Parathyroid adenoma (tissue), 2 donors: ENCODE results near the gene SMIM24.
"Not testable (repeated sequence)": the region's sequence is repeated elsewhere in the genome, so short reads cannot be mapped to it uniquely, and the experiment has no call there.

ENCODE experiments used
- H2AFZ ChIP-seq: fragments of 300-600 bp; sonication (generic); one replicate; pipeline ENCODE4 v1.7.0; 2017; ENCODE audit warnings: antibody characterized with exemption, mild to moderate bottlenecking
- H3K27ac ChIP-seq: fragments of 300-600 bp; sonication (generic); one replicate; pipeline ENCODE4 v1.7.0; 2017
- H3K27me3 ChIP-seq: fragments of 300-600 bp; sonication (generic); one replicate; pipeline ENCODE4 v1.7.0; 2017; ENCODE audit warnings: low read length; ENCODE audit not compliant: control insufficient read depth, insufficient read depth
- H3K36me3 ChIP-seq: fragments of 300-600 bp; sonication (generic); one replicate; pipeline ENCODE4 v1.7.0; 2017; ENCODE audit warnings: low read length; ENCODE audit not compliant: control insufficient read depth, insufficient read depth
- H3K4me1 ChIP-seq: fragments of 300-600 bp; sonication (generic); one replicate; pipeline ENCODE4 v1.7.0; 2017; ENCODE audit warnings: control low read depth
- H3K4me2 ChIP-seq: fragments of 300-600 bp; sonication (generic); one replicate; pipeline ENCODE4 v1.7.0; 2017; ENCODE audit warnings: low read length
- H3K4me3 ChIP-seq: fragments of 300-600 bp; sonication (generic); one replicate; pipeline ENCODE4 v1.7.0; 2017; ENCODE audit warnings: low read depth, low read length
- H3K79me2 ChIP-seq: fragments of 300-600 bp; sonication (generic); one replicate; pipeline ENCODE4 v1.7.0; 2017; ENCODE audit warnings: control low read depth
- H3K9ac ChIP-seq: fragments of 300-600 bp; sonication (generic); one replicate; pipeline ENCODE4 v1.7.0; 2017; ENCODE audit warnings: mild to moderate bottlenecking
- H3K9me3 ChIP-seq: fragments of 300-600 bp; sonication (generic); one replicate; pipeline ENCODE4 v1.7.0; 2017; ENCODE audit warnings: low read length; ENCODE audit not compliant: control insufficient read depth
- TF ChIP-seq, protein P1 (sequence below): fragments of 300-600 bp; sonication (generic); IDR thresholded peaks from one replicate; pipeline ENCODE4 v1.7.0; 2017; ENCODE audit warnings: antibody characterized with exemption, mild to moderate bottlenecking
- donor health status: primary hyperparathyroidism.

Gene SMIM24

GRCh38 chr19:3480383-3481091, at the start of gene SMIM24:
Gene SMIM24 (minus strand): TSS chr19:3480525. CDS start chr19:3480463, 62 bp downstream.
- Histone ChIP-seq H3K4me3 (no peak within 1 kb of the TSS), H3K27me3 (no peaks in the 10 kb centered on the region), H2AFZ (no peak within 1 kb of the TSS), H3K4me1 (no peaks in the 10 kb centered on the region), H3K27ac (no peak within 1 kb of the TSS), H3K79me2 (no peaks in the 10 kb centered on the region), H3K4me2 (no peak within 1 kb of the TSS), H3K9ac (no peak within 1 kb of the TSS), H3K36me3 (no peaks in the 10 kb centered on the region), H3K9me3 (no peaks in the 10 kb centered on the region)
- TF ChIP-seq, protein P1, sequence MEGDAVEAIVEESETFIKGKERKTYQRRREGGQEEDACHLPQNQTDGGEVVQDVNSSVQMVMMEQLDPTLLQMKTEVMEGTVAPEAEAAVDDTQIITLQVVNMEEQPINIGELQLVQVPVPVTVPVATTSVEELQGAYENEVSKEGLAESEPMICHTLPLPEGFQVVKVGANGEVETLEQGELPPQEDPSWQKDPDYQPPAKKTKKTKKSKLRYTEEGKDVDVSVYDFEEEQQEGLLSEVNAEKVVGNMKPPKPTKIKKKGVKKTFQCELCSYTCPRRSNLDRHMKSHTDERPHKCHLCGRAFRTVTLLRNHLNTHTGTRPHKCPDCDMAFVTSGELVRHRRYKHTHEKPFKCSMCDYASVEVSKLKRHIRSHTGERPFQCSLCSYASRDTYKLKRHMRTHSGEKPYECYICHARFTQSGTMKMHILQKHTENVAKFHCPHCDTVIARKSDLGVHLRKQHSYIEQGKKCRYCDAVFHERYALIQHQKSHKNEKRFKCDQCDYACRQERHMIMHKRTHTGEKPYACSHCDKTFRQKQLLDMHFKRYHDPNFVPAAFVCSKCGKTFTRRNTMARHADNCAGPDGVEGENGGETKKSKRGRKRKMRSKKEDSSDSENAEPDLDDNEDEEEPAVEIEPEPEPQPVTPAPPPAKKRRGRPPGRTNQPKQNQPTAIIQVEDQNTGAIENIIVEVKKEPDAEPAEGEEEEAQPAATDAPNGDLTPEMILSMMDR = no peak

GRCh38 chr19:3529299-3529698, 49.0 kb upstream of the SMIM24 start:
- not testable (repeated sequence) for H3K4me2 ChIP-seq, H3K9ac ChIP-seq, H3K4me3 ChIP-seq, H3K36me3 ChIP-seq, H3K9me3 ChIP-seq, H3K27ac ChIP-seq, H3K27me3 ChIP-seq, H3K4me1 ChIP-seq, H2AFZ ChIP-seq, H3K79me2 ChIP-seq

- TF ChIP-seq, protein P1 = no peak
- Histone ChIP-seq H3K9ac (no peak overlapping the region), H3K4me2 (no peak overlapping the region), H3K27ac (no peak overlapping the region), H2AFZ (no peak overlapping the region), H3K27me3 (no peaks in the 10 kb centered on the region), H3K9me3 (no peaks in the 10 kb centered on the region), H3K4me3 (no peak overlapping the region), H3K79me2 (peaks cover 7% of the 10 kb centered on the region), H3K4me1 (no peaks in the 10 kb centered on the region), H3K36me3 (no peaks in the 10 kb centered on the region)
Measured at GRCh38 chr19:3528539-3529211, 48.4 kb upstream of the SMIM24 start.

- Histone ChIP-seq H3K36me3 (no peaks in the 10 kb centered on the region), H2AFZ (no peak overlapping the region), H3K79me2 (peaks cover 9% of the 10 kb centered on the region), H3K9me3 (no peaks in the 10 kb centered on the region), H3K4me1 (no peaks in the 10 kb centered on the region), H3K4me3 (no peak overlapping the region), H3K9ac (no peak overlapping the region), H3K4me2 (no peak overlapping the region), H3K27me3 (no peaks in the 10 kb centered on the region), H3K27ac (no peak overlapping the region)
- TF ChIP-seq, protein P1 = no peak
Measured at GRCh38 chr19:3528080-3528479, 47.8 kb upstream of the SMIM24 start.

GRCh38 chr19:3527238-3527910, 47.0 kb upstream of the SMIM24 start:
- H3K4me2 ChIP-seq = no peak overlapping the region
- no peaks in the 10 kb centered on the region for H3K36me3 ChIP-seq
- H3K27me3 ChIP-seq = no peaks in the 10 kb centered on the region
- H3K4me3 ChIP-seq = no peak overlapping the region
- H2AFZ ChIP-seq = no peak overlapping the region
- H3K27ac ChIP-seq = no peak overlapping the region
- peaks cover 12% of the 10 kb centered on the region for H3K79me2 ChIP-seq
- no peaks in the 10 kb centered on the region for H3K9me3 ChIP-seq
- TF ChIP-seq, protein P1 = no peak
- H3K9ac ChIP-seq = no peak overlapping the region
- no peaks in the 10 kb centered on the region for H3K4me1 ChIP-seq
